Large intestine (tissue), 3 donors: ENCODE measurements around the gene BBOX1. TPM values are rescaled to one million over a fixed set of nuclear protein-coding genes. Genes with fewer than 3 reads are reported as not detected.

ENCODE experiments used
- DNase-seq, 2 donors: peaks; one replicate each; pipeline versions ENCODE4 v3.0.0 to v3.0.0-alpha.2; 2013
- H3K27ac ChIP-seq: one replicate; pipeline ENCODE4 v1.5.1; 2013; ENCODE audit warnings: low read length
- H3K27me3 ChIP-seq: 2 replicates; pipeline ENCODE4 v1.6.1; 2013; ENCODE audit warnings: low read length; ENCODE audit not compliant: control insufficient read depth, insufficient read depth
- H3K36me3 ChIP-seq: 2 replicates; pipeline ENCODE4 v1.6.1; 2013; ENCODE audit warnings: low read length; ENCODE audit not compliant: control insufficient read depth, insufficient read depth
- H3K4me1 ChIP-seq: one replicate; pipeline ENCODE4 v1.6.1; 2013; ENCODE audit warnings: low read length; ENCODE audit not compliant: control insufficient read depth, insufficient read depth
- H3K4me3 ChIP-seq: one replicate; pipeline ENCODE4 v1.5.1; 2013; ENCODE audit warnings: low read length
- H3K9me3 ChIP-seq: one replicate; pipeline ENCODE4 v1.6.1; 2013; ENCODE audit warnings: mild to moderate bottlenecking, low read depth, low read length, moderate library complexity; ENCODE audit not compliant: control insufficient read depth
- WGBS: methylation state at CpG from one replicate; pipeline ENCODE4 v1.1.5; 2013; ENCODE audit warnings: low lambda C conversion rate; ENCODE audit not compliant: insufficient coverage; 5-methylcytosine and 5-hydroxymethylcytosine counted together
- polyA plus RNA-seq: library from polyadenylated mRNA; unstranded; fragments of 120-200 nt; gene quantifications from one replicate; pipeline ENCODE4 v1.2.1, GENCODE V29; 2013

BBOX1 gene
- polyA plus RNA-seq, 1 donor, result 0.96 TPM

GRCh38 chr11:27025312-27025955, 15.2 kb upstream of the BBOX1 start:
- H3K27ac ChIP-seq, result no peak overlapping the region
- no peaks in the 10 kb centered on the region for H3K27me3 ChIP-seq
- WGBS, result 80% methylated on average over 1 of the region's 6 CpGs
- peak; percentile 16 to 40 for DNase-seq
- H3K9me3 ChIP-seq, result no peaks in the 10 kb centered on the region
- no peaks in the 10 kb centered on the region for H3K36me3 ChIP-seq
- no peak overlapping the region for H3K4me3 ChIP-seq
- peaks cover 6% of the 10 kb centered on the region for H3K4me1 ChIP-seq

- no peaks in the 10 kb centered on the region for H3K36me3 ChIP-seq
- peaks cover 6% of the 10 kb centered on the region for H3K4me1 ChIP-seq
- no peak for DNase-seq
- no peak overlapping the region for H3K4me3 ChIP-seq
- H3K27ac ChIP-seq, result no peak overlapping the region
- WGBS, result 97% methylated on average over 5 of the region's 8 CpGs
- no peaks in the 10 kb centered on the region for H3K9me3 ChIP-seq
- no peaks in the 10 kb centered on the region for H3K27me3 ChIP-seq
Measured at GRCh38 chr11:27025957-27026733, 14.5 kb upstream of the BBOX1 start.

GRCh38 chr11:27028561-27028965, 12.1 kb upstream of the BBOX1 start:
- no peaks in the 10 kb centered on the region for H3K36me3 ChIP-seq
- peaks cover 6% of the 10 kb centered on the region for H3K4me1 ChIP-seq
- no peaks in the 10 kb centered on the region for H3K27me3 ChIP-seq
- 100% methylated on average over 1 of the region's 1 CpG for WGBS
- H3K4me3 ChIP-seq, result no peak overlapping the region
- no peaks in the 10 kb centered on the region for H3K9me3 ChIP-seq
- DNase-seq, result no peak
- no peak overlapping the region for H3K27ac ChIP-seq

DNA sequence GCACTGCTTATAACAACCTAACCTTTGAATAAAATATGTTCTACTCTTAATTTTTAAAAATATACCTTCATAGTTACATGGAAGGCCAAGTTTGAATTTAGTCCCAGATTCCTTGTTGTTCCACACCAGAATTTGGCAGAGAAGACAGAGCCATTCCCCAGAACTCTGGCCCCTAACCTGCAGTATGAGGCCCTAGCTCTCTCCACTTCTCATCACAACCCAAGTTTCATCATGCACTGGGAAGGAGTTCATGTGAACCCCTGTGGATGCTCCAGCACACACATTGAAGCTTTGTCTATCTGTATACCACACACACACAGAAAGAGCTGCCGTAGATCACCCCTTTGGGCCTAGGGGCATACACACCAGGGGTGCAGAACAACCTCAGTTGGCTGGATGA, 10.6 kb upstream of the BBOX1 start:
- Histone ChIP-seq H3K9me3 (no peaks in the 10 kb centered on the region), H3K36me3 (no peaks in the 10 kb centered on the region), H3K27me3 (no peaks in the 10 kb centered on the region), H3K27ac (no peak overlapping the region), H3K4me3 (no peak overlapping the region), H3K4me1 (peaks cover 3% of the 10 kb centered on the region)
- no peak for DNase-seq
- WGBS, result no CpG with 5 or more reads among the region's 1 CpG

DNA sequence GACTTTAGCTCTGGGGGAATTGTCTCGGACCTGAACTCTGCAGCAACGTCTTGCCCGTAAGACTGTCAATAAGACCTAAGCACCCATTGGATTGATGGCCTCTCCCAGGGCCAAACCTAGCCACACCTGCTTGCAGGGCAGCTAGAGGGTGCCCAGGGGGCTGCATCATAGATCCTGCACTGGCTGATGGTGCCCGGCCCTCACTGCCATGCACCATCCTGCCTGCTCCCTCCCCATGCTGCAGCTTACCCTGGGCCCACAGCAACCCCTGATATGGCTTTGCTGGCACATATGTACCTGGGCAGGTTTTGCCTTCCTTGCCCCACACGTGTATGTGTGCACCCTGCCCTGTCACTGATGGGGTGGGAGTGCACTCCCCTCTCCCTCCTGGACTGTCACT, 8.9 kb upstream of the BBOX1 start:
- no peaks in the 10 kb centered on the region for H3K4me1 ChIP-seq
- H3K36me3 ChIP-seq, result no peaks in the 10 kb centered on the region
- DNase-seq, result no peak
- no CpG with 5 or more reads among the region's 5 CpGs for WGBS
- H3K27ac ChIP-seq, result no peak overlapping the region
- no peak overlapping the region for H3K4me3 ChIP-seq
- no peaks in the 10 kb centered on the region for H3K9me3 ChIP-seq
- no peaks in the 10 kb centered on the region for H3K27me3 ChIP-seq

DNA sequence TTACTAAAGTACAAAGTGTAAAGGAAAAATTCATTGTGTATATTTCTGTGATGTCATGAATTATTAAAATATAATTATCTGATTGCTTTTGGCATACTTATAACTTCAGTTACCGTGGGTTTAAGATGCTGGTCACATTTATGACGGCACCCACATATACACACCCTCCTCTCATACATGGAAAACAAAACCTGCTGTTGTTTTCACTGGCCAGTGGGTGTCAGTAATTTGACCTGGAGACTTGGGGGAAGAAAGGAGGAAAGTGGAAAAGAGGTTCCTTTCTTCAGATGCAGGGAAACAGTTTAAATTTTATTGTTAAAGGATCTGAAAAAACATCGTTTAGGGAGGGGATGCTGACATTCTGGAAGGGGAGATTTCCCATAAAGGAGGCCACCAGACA, 742 bp upstream of the BBOX1 start:
- no CpG with 5 or more reads among the region's 3 CpGs for WGBS
- Histone ChIP-seq H3K9me3 (no peaks in the 10 kb centered on the region), H3K36me3 (no peaks in the 10 kb centered on the region), H3K4me3 (no peak overlapping the region), H3K4me1 (no peaks in the 10 kb centered on the region), H3K27ac (no peak overlapping the region), H3K27me3 (no peaks in the 10 kb centered on the region)
- DNase-seq, result no peak

DNA sequence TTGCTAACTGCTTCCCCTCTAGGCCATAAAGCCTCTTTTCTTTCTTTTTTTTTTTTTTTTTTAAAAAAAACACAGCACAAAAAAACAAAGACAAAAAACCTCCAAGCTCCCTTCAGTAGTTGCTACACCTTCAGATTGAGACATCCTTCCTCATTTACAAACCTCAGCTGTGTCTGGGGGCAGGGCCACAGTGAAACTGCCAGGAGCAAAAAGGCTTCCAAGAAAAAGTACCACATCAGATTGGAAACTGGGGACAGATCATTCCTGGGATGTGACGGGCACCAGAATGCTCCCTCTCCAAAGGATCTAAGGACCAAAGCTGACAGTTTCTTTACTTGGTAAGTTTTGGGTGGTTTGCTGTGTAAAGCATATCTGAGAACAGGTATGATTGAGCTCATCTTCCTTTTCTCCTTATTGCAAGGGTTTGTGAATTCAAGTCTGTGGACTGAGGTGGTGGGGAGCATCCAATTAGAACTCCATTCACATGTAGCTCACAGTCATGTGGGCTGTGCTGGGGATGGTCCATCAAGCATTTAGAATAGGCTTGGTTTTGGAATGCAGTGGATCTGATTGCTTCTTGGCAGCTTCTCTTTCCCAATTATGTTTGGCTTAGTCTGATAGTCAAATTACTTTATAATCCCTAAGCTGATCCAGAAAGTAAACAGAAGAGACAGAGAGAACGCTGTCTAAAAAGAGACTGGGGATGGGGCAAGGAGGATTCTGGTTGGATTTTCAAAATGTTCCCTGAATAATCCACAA, 705 bp downstream of the BBOX1 start:
- Histone ChIP-seq H3K4me3 (no peak overlapping the region), H3K9me3 (no peaks in the 10 kb centered on the region), H3K36me3 (no peaks in the 10 kb centered on the region), H3K27me3 (no peaks in the 10 kb centered on the region), H3K27ac (no peak overlapping the region), H3K4me1 (no peaks in the 10 kb centered on the region)
- DNase-seq, result no peak
- WGBS, result no CpG with 5 or more reads among the region's 2 CpGs

GRCh38 chr11:27046956-27047355, 6.3 kb downstream of the BBOX1 start:
- no peaks in the 10 kb centered on the region for H3K36me3 ChIP-seq
- H3K27ac ChIP-seq, result no peak overlapping the region
- no peaks in the 10 kb centered on the region for H3K27me3 ChIP-seq
- no peaks in the 10 kb centered on the region for H3K4me1 ChIP-seq
- H3K4me3 ChIP-seq, result no peak overlapping the region
- no peak for DNase-seq
- 0% methylated on average over 1 of the region's 2 CpGs for WGBS
- no peaks in the 10 kb centered on the region for H3K9me3 ChIP-seq

- H3K9me3 ChIP-seq, result no peaks in the 10 kb centered on the region
- H3K4me3 ChIP-seq, result no peak overlapping the region
- WGBS, result no CpG with 5 or more reads among the region's 1 CpG
- DNase-seq, result no peak
- no peaks in the 10 kb centered on the region for H3K27me3 ChIP-seq
- peaks cover 7% of the 10 kb centered on the region for H3K4me1 ChIP-seq
- no peak overlapping the region for H3K27ac ChIP-seq
- H3K36me3 ChIP-seq, result no peaks in the 10 kb centered on the region
Measured at GRCh38 chr11:27052668-27053067, 12.1 kb downstream of the BBOX1 start.

DNA sequence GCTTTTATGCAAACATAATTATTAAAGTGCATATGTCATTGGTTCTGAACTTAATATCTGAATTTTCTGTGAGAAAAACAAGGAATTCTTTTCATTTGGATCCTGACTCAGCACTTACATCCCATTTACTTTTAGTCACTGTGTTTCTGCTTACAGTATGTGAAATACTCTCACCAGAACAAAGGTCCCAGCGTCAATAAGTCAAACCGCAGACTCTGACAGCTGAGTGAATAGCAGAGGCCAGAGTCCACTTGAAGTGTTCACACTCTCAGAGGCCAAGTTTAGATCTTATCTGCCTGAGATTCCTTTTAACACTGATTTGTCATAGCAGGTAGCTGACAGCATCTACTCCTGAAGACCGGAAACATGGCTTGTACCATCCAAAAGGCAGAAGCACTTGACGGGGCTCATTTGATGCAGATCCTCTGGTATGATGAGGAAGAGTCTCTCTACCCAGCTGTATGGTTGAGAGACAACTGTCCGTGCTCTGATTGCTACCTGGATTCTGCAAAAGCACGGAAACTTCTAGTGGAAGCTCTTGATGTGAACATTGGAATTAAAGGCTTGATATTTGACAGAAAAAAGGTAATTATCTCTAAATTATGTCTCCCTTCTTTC, 14.6 kb downstream of the BBOX1 start:
- H3K27ac ChIP-seq, result peak overlapping the region; percentile 42
- DNase-seq, result peak; percentile 85 to 92
- no peak overlapping the region for H3K4me3 ChIP-seq
- WGBS, result no CpG with 5 or more reads among the region's 6 CpGs
- H3K4me1 ChIP-seq, result peaks cover 7% of the 10 kb centered on the region
- H3K9me3 ChIP-seq, result peaks cover 3% of the 10 kb centered on the region
- no peaks in the 10 kb centered on the region for H3K36me3 ChIP-seq
- no peaks in the 10 kb centered on the region for H3K27me3 ChIP-seq
